SK-N-SH (cell line): Measurements from ENCODE around the gene SMYD1. TPM values are rescaled to one million over a fixed set of nuclear protein-coding genes. Genes with fewer than 3 reads are reported as not detected.

ENCODE experiments used
- CTCF ChIA-PET: fragments of 300-600, 350-600 bp; formaldehyde crosslinking; extraction: SDS; loops from one replicate; lab custom pipeline; 2021; lab: Yijun Ruan, JAX
- POLR2A ChIA-PET: fragments of 350-600 bp; sonication (Branson Sonifier 250); formaldehyde crosslinking; extraction: SDS; loops from one replicate; lab custom pipeline; 2020; ENCODE audit warnings: antibody characterized with exemption, inconsistent platforms; lab: Yijun Ruan, JAX
- DNase-seq: peaks from one replicate; pipeline ENCODE4 v3.0.0; 2012
- H2AFZ ChIP-seq: fragments of 200-600 bp; sonication (generic); 2 replicates; pipeline ENCODE4 v1.8.1; 2016; ENCODE audit warnings: antibody characterized with exemption, mild to moderate bottlenecking, low read depth
- H3F3A ChIP-seq: fragments of 200-600 bp; sonication (generic); replicated peaks from 2 replicates; pipeline ENCODE3; 2016; ENCODE audit warnings: antibody characterized with exemption, mild to moderate bottlenecking; ENCODE audit not compliant: insufficient read depth
- H3K27ac ChIP-seq, 2 experiments: fragments of 200-500 bp in 1 of 2; fragments of 200-600 bp in 1 of 2; sonication (Bioruptor generic) in 1 of 2; sonication (generic), shearing (Covaris generic) in 1 of 2; 2 replicates each; pipeline versions ENCODE4 v1.5.1 to v1.6.1; 2014 to 2016; ENCODE audit warnings: low read depth in 2 of 2, inconsistent platforms in 1 of 2, low read length in 1 of 2, mild to moderate bottlenecking in 1 of 2, mixed read lengths in 1 of 2
- H3K27me3 ChIP-seq: fragments of 200-600 bp; sonication (generic), shearing (Covaris generic); 2 replicates; pipeline ENCODE4 v1.6.1; 2016; ENCODE audit warnings: mixed run types; ENCODE audit not compliant: insufficient read depth
- H3K36me3 ChIP-seq, 2 experiments: fragments of 200-500 bp in 1 of 2; fragments of 200-600 bp in 1 of 2; sonication (Bioruptor generic) in 1 of 2; sonication (generic) in 1 of 2; replicated peaks in 1 of 2; 2 replicates each; pipeline versions ENCODE3 to v1.5.1; 2014 to 2016; ENCODE audit warnings: low read length in 1 of 2, mild to moderate bottlenecking in 1 of 2; ENCODE audit not compliant: insufficient read depth in 2 of 2, control insufficient read depth in 1 of 2
- H3K4me1 ChIP-seq, 2 experiments: fragments of 200-500 bp in 1 of 2; fragments of 200-600 bp in 1 of 2; sonication (Bioruptor generic) in 1 of 2; sonication (generic), shearing (Covaris generic) in 1 of 2; 2 replicates each; pipeline versions ENCODE4 v1.5.1 to v1.6.1; 2014 to 2016; ENCODE audit warnings: low read depth in 1 of 2, low read length in 1 of 2, mixed run types in 1 of 2; ENCODE audit not compliant: insufficient read depth in 2 of 2, control insufficient read depth in 1 of 2
- H3K4me2 ChIP-seq: fragments of 200-600 bp; sonication (generic), shearing (Covaris generic); 2 replicates; pipeline ENCODE4 v1.6.1; 2017; ENCODE audit warnings: mixed run types
- H3K4me3 ChIP-seq, 2 experiments: fragments of 200-500 bp in 1 of 2; fragments of 200-600 bp in 1 of 2; sonication (Bioruptor generic) in 1 of 2; sonication (generic), shearing (Covaris generic) in 1 of 2; 2 replicates each; pipeline versions ENCODE4 v1.5.1 to v1.8.1; 2014 to 2016; ENCODE audit warnings: low read depth in 2 of 2, inconsistent platforms in 1 of 2, low read length in 1 of 2, mild to moderate bottlenecking in 1 of 2, mixed read lengths in 1 of 2, moderate library complexity in 1 of 2
- H3K79me2 ChIP-seq: fragments of 200-600 bp; sonication (generic); 2 replicates; pipeline ENCODE4 v1.8.1; 2017; ENCODE audit warnings: mild to moderate bottlenecking; ENCODE audit not compliant: insufficient read depth
- H3K9ac ChIP-seq: fragments of 200-600 bp; sonication (generic); 2 replicates; pipeline ENCODE4 v1.6.1; 2017; ENCODE audit warnings: mixed run types
- H3K9me2 ChIP-seq: fragments of 200-600 bp; sonication (generic); 2 replicates; pipeline ENCODE4 v1.6.1; 2017; ENCODE audit warnings: mixed run types
- H3K9me3 ChIP-seq: fragments of 200-600 bp; sonication (generic); 2 replicates; pipeline ENCODE4 v1.6.1; 2017; ENCODE audit warnings: mixed run types, mild to moderate bottlenecking, moderate library complexity
- H4K20me1 ChIP-seq: fragments of 200-600 bp; sonication (generic); 2 replicates; pipeline ENCODE4 v1.6.1; 2017; ENCODE audit warnings: mild to moderate bottlenecking, mixed run types; ENCODE audit not compliant: insufficient read depth
- CHD2 ChIP-seq: fragments of 150-350 bp; IDR thresholded peaks from 2 replicates; pipeline ENCODE4 v1.6.1; 2018; ENCODE audit warnings: low read length; ENCODE audit not compliant: partially characterized antibody
- ELF1 ChIP-seq: IDR thresholded peaks from 2 replicates; pipeline ENCODE4 v1.4.0; 2012
- EZH2phosphoT487 ChIP-seq: fragments of 200-600 bp; sonication (generic); IDR thresholded peaks from 2 replicates; pipeline ENCODE4 v1.6.1; 2017; ENCODE audit warnings: low read depth, mixed run types, mild to moderate bottlenecking, antibody characterized with exemption, moderate library complexity, borderline replicate concordance
- FOSL2 ChIP-seq: IDR thresholded peaks from 2 replicates; pipeline ENCODE4 v1.4.0; 2012; ENCODE audit warnings: low read depth, mild to moderate bottlenecking, moderate library complexity, borderline replicate concordance
- FOXJ3 ChIP-seq: sonication (generic); formaldehyde crosslinking; IDR thresholded peaks from 2 replicates; pipeline ENCODE4 v1.5.1; 2020; ENCODE audit warnings: mild to moderate bottlenecking, missing genetic modification reagents
- JUND ChIP-seq: IDR thresholded peaks from 2 replicates; pipeline ENCODE4 v1.4.0; 2012
- MEF2A ChIP-seq: IDR thresholded peaks from 2 replicates; pipeline ENCODE4 v1.4.0; 2012; ENCODE audit warnings: low read depth, borderline replicate concordance
- MXI1 ChIP-seq: IDR thresholded peaks from 2 replicates; pipeline ENCODE4 v1.6.1; 2012; ENCODE audit warnings: mild to moderate bottlenecking, low read depth, low read length, improper control_type of control experiment
- NFIC ChIP-seq: IDR thresholded peaks from 2 replicates; pipeline ENCODE4 v1.4.0; 2012; ENCODE audit warnings: borderline replicate concordance
- RAD21 ChIP-seq: IDR thresholded peaks from 2 replicates; pipeline ENCODE4 v1.6.1; 2012; ENCODE audit warnings: mild to moderate bottlenecking, low read length
- RCOR1 ChIP-seq: fragments of 150-350 bp; IDR thresholded peaks from 2 replicates; pipeline ENCODE4 v1.6.1; 2017; ENCODE audit warnings: antibody characterized with exemption, low read length
- RFX5 ChIP-seq: IDR thresholded peaks from 2 replicates; pipeline ENCODE4 v1.6.1; 2012; ENCODE audit warnings: mild to moderate bottlenecking, improper control_type of control experiment, low read length
- SIN3A ChIP-seq: IDR thresholded peaks from 2 replicates; pipeline ENCODE4 v1.6.1; 2012; ENCODE audit warnings: low read depth, mild to moderate bottlenecking, low read length, moderate library complexity, borderline replicate concordance
- TAF1 ChIP-seq: IDR thresholded peaks from 2 replicates; pipeline ENCODE4 v1.6.1; 2012; ENCODE audit warnings: low read depth, mild to moderate bottlenecking, low read length, moderate library complexity, borderline replicate concordance
- TCF12 ChIP-seq: IDR thresholded peaks from 2 replicates; pipeline ENCODE4 v1.4.0; 2012
- TEAD4 ChIP-seq: IDR thresholded peaks from 2 replicates; pipeline ENCODE4 v1.4.0; 2012; ENCODE audit warnings: mild to moderate bottlenecking, borderline replicate concordance; ENCODE audit not compliant: insufficient read depth
- WGBS: methylation state at CpG from one replicate; pipeline ENCODE4 v1.1.6; 2017; ENCODE audit warnings: low lambda C conversion rate; 5-methylcytosine and 5-hydroxymethylcytosine counted together
- polyA plus RNA-seq, 3 experiments: library from polyadenylated mRNA; depleted of rRNA; stranded (reverse); fragments of >200 nt; gene quantifications; 2 replicates each; pipeline ENCODE4 v1.2.3, GENCODE V29; 2012
- TF ChIP-seq, protein P1 (sequence below): fragments of 150-350 bp; IDR thresholded peaks from 2 replicates; pipeline ENCODE4 v1.6.1; 2016; ENCODE audit warnings: mild to moderate bottlenecking, low read depth, low read length
- TF ChIP-seq, protein P2 (sequence below): IDR thresholded peaks from 2 replicates; pipeline ENCODE4 v1.4.0; 2012; ENCODE audit warnings: low read depth, borderline replicate concordance
- TF ChIP-seq, protein P3 (sequence below): IDR thresholded peaks from 2 replicates; pipeline ENCODE4 v1.4.0; 2012; ENCODE audit warnings: low read depth
- TF ChIP-seq, protein P4 (sequence below): fragments of 200-600 bp; sonication (generic); IDR thresholded peaks from 2 replicates; pipeline ENCODE4 v1.6.1; 2017; ENCODE audit warnings: antibody characterized with exemption, mild to moderate bottlenecking, moderate library complexity
- TF ChIP-seq, protein P5 (sequence below): IDR thresholded peaks from 2 replicates; pipeline ENCODE4 v1.6.1; 2012; ENCODE audit warnings: mild to moderate bottlenecking, low read depth, low read length, moderate library complexity

The SMYD1 gene
- polyA plus RNA-seq, 1 of the 3 experiments (the other 2 are of a cell fraction): not detected

DNA sequence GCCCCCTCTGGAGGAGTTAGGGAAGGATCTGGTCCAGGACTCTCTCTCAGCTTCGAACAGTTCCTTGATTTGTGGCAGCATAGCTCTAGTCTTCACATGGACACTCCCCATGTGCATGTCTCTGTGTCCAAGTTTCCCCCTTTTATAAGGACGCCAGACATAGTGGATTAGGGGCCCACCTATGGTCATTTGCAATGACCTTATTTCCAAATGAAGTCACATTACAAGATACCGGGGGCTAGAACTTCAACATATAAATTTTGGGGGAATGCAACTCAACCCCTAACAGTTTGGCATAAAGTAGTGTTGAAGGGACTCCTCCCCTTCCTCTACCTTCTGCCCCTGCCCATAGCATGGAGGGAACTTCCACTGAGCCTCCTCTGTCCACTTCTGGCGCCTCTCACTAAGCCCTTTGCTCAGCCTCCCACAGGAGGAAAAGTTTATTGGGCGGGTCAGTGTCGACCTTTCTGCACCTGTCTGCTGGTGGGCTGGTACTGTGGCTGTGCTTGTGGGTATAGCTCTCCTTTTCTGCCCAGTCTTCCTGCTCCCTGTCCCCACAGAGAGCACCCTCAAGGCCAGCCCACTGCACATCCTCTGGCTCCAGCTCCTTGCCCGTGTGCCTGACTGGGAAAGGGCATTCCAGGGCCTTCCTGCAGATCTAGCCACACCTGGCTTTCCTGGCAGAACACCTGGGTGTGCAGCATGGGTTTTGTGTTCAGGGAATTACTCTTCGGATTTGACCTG is 54.7 kb downstream of the SMYD1 start (continued):
- TF ChIP-seq, protein P1, sequence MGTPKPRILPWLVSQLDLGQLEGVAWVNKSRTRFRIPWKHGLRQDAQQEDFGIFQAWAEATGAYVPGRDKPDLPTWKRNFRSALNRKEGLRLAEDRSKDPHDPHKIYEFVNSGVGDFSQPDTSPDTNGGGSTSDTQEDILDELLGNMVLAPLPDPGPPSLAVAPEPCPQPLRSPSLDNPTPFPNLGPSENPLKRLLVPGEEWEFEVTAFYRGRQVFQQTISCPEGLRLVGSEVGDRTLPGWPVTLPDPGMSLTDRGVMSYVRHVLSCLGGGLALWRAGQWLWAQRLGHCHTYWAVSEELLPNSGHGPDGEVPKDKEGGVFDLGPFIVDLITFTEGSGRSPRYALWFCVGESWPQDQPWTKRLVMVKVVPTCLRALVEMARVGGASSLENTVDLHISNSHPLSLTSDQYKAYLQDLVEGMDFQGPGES: no peak
- TF ChIP-seq RCOR1 (no peak), MEF2A (no peak), JUND (no peak), CHD2 (no peak), TAF1 (no peak), SIN3A (no peak), EZH2phosphoT487 (no peak), TEAD4 (no peak), FOSL2 (no peak), FOXJ3 (CRISPR knock-in tag) (no peak)
- TF ChIP-seq, protein P2, sequence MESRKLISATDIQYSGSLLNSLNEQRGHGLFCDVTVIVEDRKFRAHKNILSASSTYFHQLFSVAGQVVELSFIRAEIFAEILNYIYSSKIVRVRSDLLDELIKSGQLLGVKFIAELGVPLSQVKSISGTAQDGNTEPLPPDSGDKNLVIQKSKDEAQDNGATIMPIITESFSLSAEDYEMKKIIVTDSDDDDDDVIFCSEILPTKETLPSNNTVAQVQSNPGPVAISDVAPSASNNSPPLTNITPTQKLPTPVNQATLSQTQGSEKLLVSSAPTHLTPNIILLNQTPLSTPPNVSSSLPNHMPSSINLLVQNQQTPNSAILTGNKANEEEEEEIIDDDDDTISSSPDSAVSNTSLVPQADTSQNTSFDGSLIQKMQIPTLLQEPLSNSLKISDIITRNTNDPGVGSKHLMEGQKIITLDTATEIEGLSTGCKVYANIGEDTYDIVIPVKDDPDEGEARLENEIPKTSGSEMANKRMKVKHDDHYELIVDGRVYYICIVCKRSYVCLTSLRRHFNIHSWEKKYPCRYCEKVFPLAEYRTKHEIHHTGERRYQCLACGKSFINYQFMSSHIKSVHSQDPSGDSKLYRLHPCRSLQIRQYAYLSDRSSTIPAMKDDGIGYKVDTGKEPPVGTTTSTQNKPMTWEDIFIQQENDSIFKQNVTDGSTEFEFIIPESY: no peak

DNA sequence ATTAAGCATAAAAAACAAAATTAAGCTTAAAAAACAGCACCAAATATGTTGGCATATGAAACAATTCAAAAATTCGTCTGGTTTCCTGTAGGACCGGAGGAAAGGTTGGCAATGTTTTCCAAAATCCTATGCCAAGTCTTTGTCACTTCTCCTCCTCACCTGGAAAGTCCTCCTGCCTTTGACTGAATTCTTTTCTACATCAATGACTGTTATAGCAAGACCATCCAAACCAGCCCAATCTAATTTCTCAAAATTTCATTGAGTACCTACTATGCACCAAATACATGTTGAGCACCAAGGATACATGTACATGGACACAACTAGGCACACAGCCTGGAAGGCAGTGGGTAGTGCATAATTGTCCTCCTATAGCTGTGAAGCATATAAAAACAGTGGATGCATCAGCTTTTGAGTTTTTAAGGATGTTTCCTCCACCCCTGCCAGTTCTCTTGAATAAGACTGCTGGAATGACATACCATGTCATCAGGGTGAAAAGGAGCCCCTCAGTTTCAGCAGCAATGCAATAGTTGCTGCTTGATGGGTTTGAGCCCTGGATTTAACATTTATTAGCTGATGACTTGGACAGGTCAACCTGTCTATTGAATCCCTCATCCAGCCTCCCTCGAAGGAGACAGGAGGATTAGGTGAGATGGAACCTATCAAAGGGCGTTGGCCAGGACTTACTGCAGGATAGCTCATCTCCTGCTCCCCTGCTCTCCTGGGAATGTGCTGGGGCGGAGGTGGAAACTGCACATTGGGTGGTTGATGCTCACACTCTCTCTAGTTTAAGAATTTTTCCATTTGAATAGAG is 55.7 kb downstream of the SMYD1 start:
- H3K4me3 ChIP-seq: no peak overlapping the region
- no peaks in the 10 kb centered on the region for H3K79me2 ChIP-seq
- H3K4me1 ChIP-seq: peaks cover 0 to 4% of the 10 kb centered on the region in 2 experiments; a peak in 1 of 4 replicates
- ChIA-PET CTCF (interaction anchor here (0.9 kb wide), 1 partner anchor 22 kb away, joined by 3 read pairs; no protein-coding TSS in a partner anchor), POLR2A (no interaction called here)
- no peaks in the 10 kb centered on the region for H4K20me1 ChIP-seq
- H3K9me3 ChIP-seq: no peaks in the 10 kb centered on the region
- no peaks in the 10 kb centered on the region for H3F3A ChIP-seq
- no peak overlapping the region for H3K4me2 ChIP-seq
- no peaks in the 10 kb centered on the region for H3K36me3 ChIP-seq
- no peak overlapping the region for H2AFZ ChIP-seq
- H3K27me3 ChIP-seq: peaks cover 4% of the 10 kb centered on the region; the same call in 1 of the 2 replicates
- H3K9me2 ChIP-seq: no peaks in the 10 kb centered on the region
- DNase-seq: no peak
- TF ChIP-seq ELF1 (no peak), RFX5 (no peak), FOXJ3 (CRISPR knock-in tag) (no peak), RAD21 (no peak), TCF12 (no peak), JUND (no peak), FOSL2 (no peak), TEAD4 (no peak), NFIC (no peak), MXI1 (no peak)
- TF ChIP-seq, protein P3, sequence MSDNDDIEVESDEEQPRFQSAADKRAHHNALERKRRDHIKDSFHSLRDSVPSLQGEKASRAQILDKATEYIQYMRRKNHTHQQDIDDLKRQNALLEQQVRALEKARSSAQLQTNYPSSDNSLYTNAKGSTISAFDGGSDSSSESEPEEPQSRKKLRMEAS: no peak
- TF ChIP-seq, protein P4, sequence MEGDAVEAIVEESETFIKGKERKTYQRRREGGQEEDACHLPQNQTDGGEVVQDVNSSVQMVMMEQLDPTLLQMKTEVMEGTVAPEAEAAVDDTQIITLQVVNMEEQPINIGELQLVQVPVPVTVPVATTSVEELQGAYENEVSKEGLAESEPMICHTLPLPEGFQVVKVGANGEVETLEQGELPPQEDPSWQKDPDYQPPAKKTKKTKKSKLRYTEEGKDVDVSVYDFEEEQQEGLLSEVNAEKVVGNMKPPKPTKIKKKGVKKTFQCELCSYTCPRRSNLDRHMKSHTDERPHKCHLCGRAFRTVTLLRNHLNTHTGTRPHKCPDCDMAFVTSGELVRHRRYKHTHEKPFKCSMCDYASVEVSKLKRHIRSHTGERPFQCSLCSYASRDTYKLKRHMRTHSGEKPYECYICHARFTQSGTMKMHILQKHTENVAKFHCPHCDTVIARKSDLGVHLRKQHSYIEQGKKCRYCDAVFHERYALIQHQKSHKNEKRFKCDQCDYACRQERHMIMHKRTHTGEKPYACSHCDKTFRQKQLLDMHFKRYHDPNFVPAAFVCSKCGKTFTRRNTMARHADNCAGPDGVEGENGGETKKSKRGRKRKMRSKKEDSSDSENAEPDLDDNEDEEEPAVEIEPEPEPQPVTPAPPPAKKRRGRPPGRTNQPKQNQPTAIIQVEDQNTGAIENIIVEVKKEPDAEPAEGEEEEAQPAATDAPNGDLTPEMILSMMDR: no peak
- TF ChIP-seq, protein P5, sequence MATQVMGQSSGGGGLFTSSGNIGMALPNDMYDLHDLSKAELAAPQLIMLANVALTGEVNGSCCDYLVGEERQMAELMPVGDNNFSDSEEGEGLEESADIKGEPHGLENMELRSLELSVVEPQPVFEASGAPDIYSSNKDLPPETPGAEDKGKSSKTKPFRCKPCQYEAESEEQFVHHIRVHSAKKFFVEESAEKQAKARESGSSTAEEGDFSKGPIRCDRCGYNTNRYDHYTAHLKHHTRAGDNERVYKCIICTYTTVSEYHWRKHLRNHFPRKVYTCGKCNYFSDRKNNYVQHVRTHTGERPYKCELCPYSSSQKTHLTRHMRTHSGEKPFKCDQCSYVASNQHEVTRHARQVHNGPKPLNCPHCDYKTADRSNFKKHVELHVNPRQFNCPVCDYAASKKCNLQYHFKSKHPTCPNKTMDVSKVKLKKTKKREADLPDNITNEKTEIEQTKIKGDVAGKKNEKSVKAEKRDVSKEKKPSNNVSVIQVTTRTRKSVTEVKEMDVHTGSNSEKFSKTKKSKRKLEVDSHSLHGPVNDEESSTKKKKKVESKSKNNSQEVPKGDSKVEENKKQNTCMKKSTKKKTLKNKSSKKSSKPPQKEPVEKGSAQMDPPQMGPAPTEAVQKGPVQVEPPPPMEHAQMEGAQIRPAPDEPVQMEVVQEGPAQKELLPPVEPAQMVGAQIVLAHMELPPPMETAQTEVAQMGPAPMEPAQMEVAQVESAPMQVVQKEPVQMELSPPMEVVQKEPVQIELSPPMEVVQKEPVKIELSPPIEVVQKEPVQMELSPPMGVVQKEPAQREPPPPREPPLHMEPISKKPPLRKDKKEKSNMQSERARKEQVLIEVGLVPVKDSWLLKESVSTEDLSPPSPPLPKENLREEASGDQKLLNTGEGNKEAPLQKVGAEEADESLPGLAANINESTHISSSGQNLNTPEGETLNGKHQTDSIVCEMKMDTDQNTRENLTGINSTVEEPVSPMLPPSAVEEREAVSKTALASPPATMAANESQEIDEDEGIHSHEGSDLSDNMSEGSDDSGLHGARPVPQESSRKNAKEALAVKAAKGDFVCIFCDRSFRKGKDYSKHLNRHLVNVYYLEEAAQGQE: no peak
- 21% methylated on average over 5 of the region's 5 CpGs for WGBS
- H3K9ac ChIP-seq: no peak overlapping the region
- no peak overlapping the region for H3K27ac ChIP-seq
